HCEC 1CT (cell line): Measurements from ENCODE around the gene HFM1.
"Not testable (repeated sequence)": the region's sequence is repeated elsewhere in the genome, so short reads cannot be mapped to it uniquely, and the experiment has no call there.

ENCODE experiments used
- DNase-seq: peaks from one replicate; pipeline ENCODE4 v3.0.0-alpha.2; 2017

Gene HFM1

GRCh38 chr1:91372230-91372629 lies 32.4 kb downstream of the HFM1 start:
- DNase-seq = not testable (repeated sequence)

GRCh38 chr1:91349524-91349923 lies 55.1 kb downstream of the HFM1 start:
- no peak for DNase-seq

GRCh38 chr1:91346824-91347223 lies 57.8 kb downstream of the HFM1 start:
- DNase-seq = no peak

- DNase-seq = no peak
Measured at GRCh38 chr1:91345395-91346005, 59.1 kb downstream of the HFM1 start.

- no peak for DNase-seq
Measured at GRCh38 chr1:91338501-91338900, 66.1 kb downstream of the HFM1 start.

- no peak for DNase-seq
Measured at GRCh38 chr1:91335603-91336002, 69.0 kb downstream of the HFM1 start.

- no peak for DNase-seq
Measured at GRCh38 chr1:91334856-91335255, 69.8 kb downstream of the HFM1 start.

- DNase-seq = no peak
Measured at GRCh38 chr1:91325456-91325855, 79.2 kb downstream of the HFM1 start.

GRCh38 chr1:91314643-91315042 lies 90.0 kb downstream of the HFM1 start:
- no peak for DNase-seq

GRCh38 chr1:91311672-91312071 lies 93.0 kb downstream of the HFM1 start:
- no peak for DNase-seq

GRCh38 chr1:91308544-91308943 lies 96.1 kb downstream of the HFM1 start:
- DNase-seq = no peak

GRCh38 chr1:91307784-91308409 lies 96.7 kb downstream of the HFM1 start:
- no peak for DNase-seq

GRCh38 chr1:91303165-91303564 lies 101.5 kb downstream of the HFM1 start:
- DNase-seq = no peak

GRCh38 chr1:91288843-91289553 lies 115.6 kb downstream of the HFM1 start:
- DNase-seq = not testable (repeated sequence)

GRCh38 chr1:91286962-91287317 lies 117.7 kb downstream of the HFM1 start:
- DNase-seq = not testable (repeated sequence)

- not testable (repeated sequence) for DNase-seq
Measured at GRCh38 chr1:91286259-91286961, 118.2 kb downstream of the HFM1 start.

GRCh38 chr1:91283421-91283726 lies 121.3 kb downstream of the HFM1 start:
- no peak for DNase-seq

GRCh38 chr1:91282695-91283420 lies 121.8 kb downstream of the HFM1 start:
- peak; percentile 52 for DNase-seq

- DNase-seq = no peak
Measured at GRCh38 chr1:91281782-91282181, 122.9 kb downstream of the HFM1 start.

- peak; percentile 16 for DNase-seq
Measured at GRCh38 chr1:91278754-91279153, 125.9 kb downstream of the HFM1 start.

GRCh38 chr1:91273875-91274274 lies 130.8 kb downstream of the HFM1 start:
- DNase-seq = peak; percentile 4

- DNase-seq = no peak
Measured at GRCh38 chr1:91261655-91262054, 143.0 kb downstream of the HFM1 start.

- DNase-seq = no peak
Measured at GRCh38 chr1:91245435-91245834, 159.2 kb downstream of the HFM1 start.
